ENCODE measurements around the gene MBD5.
A peak's percentile ranks its signal among the peaks of the same experiment; 100 is the strongest.

The MBD5 gene

DNA sequence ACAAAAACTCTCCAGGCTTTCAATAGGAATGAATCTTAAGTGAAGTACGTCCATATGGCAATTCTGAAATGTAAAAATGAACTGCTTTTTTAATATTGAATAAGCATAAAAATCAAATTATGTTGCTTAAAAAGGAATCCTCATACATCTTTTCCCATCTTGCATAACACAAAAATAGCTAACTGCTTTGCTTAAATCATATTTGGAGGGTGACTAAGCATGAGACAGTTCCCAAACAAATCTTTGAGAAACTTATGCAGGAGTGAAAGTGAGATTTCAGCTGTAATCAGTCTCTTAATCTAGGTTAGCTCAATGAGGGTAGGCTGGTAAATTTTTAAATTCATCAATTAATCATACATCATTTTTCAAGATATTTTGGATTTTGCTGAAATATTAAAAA is 111.5 kb downstream of the MBD5 start:
- peak in 1 of 2 donors; percentile 15 for DNase-seq

GRCh38 chr2:148135705-148136104 is 114.8 kb downstream of the MBD5 start:
- no peak for DNase-seq

- no peak for DNase-seq
Observed at GRCh38 chr2:148136441-148136840, 115.5 kb downstream of the MBD5 start.

DNA sequence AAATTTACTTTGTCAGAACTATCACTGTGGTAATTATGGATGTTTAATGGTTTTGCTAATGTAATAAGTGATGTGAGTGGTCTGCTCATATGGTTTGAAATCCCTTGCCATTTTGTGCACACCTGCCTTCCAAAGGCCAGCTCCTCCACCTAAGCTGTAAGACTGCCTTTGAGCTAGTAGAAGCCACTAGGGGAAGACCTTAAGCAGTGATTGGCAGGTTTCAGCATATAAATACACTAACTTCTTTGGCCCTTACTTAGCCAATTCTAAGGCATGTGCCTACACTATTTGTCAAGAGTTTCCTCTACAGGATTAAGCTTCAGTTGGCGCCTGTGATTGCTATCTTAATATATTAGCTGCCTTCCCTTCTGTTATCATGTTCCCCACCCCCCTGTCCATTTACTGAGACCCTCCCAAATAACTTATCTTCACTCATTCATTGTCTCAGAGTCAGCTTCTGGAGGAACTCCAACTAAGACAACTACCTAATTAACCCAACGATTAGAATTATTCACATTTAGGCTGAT is 141.1 kb downstream of the MBD5 start:
- DNase-seq = no peak

GRCh38 chr2:148162871-148163270 is 142.0 kb downstream of the MBD5 start:
- DNase-seq = no peak

DNA sequence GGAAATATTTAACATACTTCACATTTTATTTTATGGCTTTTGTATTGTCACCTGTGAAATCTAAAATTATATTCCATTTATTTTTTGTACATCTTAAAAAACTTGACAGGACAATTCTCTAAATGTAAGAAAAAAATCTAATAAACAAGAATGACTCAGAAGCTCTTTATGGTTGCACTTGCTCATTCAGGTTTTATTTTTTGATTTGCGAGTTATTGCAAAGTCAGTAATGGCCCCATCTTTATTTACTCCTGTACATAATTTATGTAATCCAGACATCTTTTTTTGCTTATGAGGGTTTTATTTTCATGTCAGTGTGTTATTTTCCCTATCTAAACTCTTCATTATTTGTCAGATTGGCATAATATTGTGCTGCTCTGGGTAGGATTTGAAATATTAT is 145.1 kb downstream of the MBD5 start:
- no peak for DNase-seq

- no peak for DNase-seq
Observed at GRCh38 chr2:148167241-148167766, 146.4 kb downstream of the MBD5 start.

DNA sequence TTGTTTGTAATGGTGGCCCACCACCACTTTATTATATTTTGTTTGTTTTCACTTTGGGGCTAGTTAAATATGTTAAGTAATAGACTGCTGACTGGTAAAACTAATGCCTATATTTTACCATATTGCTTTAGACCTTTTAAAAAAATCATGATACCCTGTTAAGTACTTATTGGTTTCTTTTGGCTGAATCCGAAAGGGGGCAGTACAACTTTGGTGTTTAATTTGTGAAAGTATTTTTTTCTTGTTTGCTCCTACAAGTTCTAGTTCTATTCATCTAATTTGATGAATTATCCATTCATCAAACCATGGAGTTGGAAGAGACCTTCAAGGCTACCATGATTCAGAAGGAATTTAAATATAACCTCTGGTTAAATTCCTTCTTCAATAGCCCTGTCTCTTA is 147.0 kb downstream of the MBD5 start:
- no peak for DNase-seq

DNA sequence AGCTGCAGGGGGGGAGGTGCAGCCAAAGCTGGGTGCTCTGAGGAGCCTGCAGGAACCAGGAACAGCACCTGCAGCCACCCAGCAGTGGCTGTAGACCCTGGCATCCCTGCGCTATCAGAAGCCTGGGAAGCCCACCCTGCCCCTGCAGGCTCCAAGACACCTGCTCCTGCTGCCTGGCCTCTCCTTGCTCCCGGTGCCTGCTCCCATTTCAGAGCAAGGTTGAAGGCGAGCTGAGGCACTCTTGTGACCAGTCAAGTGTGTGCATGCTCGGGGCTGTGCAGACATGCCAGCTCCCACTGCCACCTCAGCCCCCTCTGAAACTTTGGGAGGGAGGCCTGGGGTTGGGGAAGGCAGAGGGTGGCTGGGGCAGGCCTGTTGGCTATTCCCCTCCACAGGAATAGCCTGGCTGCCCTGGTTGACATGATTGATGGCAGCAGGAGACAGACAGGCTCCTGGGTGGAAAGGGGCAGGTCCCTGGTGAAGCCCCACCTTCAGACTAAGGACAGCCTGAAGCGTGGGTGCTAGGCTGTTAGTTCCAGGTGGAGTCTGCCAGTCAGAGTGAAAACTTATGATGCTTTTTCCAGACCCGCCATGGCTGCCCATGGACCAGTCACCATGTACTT is 151.4 kb downstream of the MBD5 start:
- no peak for DNase-seq

DNA sequence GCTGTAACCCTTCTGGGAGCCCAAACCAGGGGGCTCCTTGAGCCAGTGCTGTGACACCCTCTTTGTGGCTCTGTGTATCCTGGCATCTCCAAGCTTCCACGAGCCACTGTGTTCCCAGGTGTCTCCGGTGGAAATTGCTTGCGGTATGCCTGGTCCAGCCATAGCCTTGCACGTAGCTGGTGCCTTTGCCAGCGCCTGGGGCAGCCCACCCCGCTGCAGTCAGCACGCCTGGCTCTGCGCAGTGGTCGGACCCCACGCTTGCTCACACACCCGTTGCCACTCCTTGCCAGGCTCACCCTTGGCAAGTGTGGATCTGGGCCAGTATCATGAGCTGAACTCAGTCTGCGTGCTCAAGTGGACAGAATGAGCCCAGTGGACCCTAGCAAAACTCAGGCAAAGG is 152.3 kb downstream of the MBD5 start:
- DNase-seq = no peak

GRCh38 chr2:148177559-148177958 is 156.7 kb downstream of the MBD5 start:
- DNase-seq = no peak

DNA sequence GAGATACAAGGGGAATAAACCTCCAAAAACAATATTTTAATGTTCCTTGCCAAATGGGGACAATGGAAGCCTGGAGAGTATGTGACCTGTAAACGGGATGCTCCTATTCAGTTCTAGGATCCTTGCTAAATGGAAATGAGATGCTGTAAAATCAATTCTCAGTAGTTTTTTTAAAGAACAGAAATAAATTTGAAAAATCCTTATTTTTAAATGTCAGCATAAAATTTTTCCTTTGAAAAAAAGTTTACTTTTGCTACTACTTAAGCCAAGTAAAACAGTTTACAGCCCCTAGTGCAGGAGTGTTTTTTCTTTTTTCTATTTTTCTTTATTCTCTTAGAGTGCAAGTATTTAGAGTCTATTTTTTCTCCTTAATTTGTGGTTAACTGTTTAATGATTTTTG is 158.8 kb downstream of the MBD5 start:
- no peak for DNase-seq

DNA sequence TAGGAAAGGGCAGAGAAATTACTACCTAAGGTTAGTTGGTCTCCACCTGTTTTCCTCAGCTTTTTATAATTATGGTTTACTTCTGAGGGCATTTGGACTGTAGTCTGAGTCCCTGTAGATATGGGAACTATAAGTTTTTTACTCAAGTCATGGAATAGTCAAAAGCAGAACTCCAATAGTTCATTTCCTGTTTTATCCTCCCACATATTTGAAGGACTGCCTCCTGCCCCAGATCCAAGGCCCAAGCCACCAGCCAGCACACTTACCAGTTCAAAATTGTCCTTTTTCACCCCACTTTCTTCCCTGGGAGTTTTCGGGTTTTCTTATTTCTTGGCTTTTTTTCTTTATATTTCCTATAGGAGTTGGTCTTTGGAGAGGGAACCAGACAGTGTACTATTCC is 164.1 kb downstream of the MBD5 start:
- DNase-seq = peak; percentile 53 to 68

GRCh38 chr2:148194882-148195281 is 174.0 kb downstream of the MBD5 start:
- no peak for DNase-seq

GRCh38 chr2:148201075-148202004 is 180.4 kb downstream of the MBD5 start:
- peak in 1 of 2 donors; percentile 14 for DNase-seq

DNA sequence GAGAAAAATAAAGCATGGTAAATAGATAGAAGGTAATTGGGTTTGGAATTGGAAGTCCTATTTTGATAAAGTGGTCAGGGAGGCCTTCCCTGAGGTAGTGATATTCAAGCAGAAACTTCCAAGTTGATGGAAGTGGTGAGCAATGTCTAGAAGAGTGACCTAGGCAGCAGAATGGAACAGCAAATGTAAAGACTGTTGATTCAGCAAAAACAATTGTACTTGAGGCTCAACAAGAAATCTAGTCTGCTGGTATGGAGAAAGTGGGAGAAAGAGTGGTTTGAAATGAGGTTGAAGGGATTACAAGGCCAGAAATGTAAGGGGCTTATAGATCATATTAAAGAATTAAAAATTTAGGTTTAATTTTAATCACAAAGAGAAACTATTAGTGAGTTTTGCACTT is 181.3 kb downstream of the MBD5 start:
- no peak for DNase-seq

DNA sequence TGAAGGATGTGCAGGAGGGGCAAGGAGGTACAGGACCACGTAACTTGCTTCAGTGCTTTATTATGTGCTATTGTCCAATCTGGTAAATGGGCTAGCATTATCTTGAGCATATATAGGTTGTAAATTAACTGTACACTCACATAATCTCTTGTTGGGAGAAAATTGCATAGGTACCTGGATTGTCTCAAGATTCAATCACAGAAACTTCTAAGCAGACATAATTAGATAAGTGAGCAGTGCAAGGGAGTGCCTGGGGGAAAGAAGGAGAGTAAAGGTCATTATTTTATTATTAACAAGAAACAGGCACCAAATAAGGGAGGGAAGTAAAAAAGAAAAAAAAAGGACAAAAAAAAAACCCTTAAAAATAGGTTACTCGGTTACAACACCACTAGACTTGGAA is 186.2 kb downstream of the MBD5 start:
- DNase-seq = no peak

DNA sequence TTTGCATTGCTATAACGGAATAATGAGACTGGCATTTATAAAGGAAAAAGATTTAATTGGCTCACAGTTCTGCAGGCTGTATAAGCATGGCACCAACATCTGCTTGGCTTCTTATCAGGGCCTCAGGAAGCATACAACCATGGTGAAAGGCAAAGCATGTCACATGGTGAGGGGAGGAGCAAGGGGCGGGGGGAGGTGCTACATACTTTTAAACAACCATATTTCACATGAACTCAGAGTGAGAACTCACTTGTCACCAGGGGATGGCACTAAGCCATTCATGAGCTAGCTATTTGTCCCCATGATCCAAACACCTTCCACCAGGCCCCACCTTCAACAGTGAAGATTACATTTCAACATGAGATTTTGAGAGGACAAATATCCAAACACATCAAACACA is 188.7 kb downstream of the MBD5 start:
- no peak for DNase-seq

GRCh38 chr2:148218326-148219075 is 197.6 kb downstream of the MBD5 start:
- DNase-seq = no peak

- DNase-seq = no peak
Observed at GRCh38 chr2:148221166-148221565, 200.3 kb downstream of the MBD5 start.

DNA sequence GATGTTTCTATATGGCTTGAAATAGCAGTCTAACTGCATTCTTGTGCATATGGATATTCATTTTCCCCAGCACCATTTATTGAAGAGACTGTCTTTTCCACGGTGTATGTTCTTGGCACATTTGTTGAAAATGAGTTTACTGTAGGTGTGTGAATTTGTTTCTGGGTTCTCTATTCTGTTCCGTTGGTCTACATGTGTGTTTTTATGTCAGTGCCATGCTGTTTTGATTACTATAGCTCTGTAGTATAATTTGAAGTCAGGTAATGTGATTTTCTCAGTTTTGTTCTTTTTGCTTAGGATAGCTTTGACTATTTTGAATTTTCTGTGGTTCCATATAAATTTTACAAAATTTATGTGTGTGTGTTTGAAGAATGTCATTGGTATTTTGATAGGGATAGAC is 201.0 kb downstream of the MBD5 start:
- DNase-seq = no peak

DNA sequence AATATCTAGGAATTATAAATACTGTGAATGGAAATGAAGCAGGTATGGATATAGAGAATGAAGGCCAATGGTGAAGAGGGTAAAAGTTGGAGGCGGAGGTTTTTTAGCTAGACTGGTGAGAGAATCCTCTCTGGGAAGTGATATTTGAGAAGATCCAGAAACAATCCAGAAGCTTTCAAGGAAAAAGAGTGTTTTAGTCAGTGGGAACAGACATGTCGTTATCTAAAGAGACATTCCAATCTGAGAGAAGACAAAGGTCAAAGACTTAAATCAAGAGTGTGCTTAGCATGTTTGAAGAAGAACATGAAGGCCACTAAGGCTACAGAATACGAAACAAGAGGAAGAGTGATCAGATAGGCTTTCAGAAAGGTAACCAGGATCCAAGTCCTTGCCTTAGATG is 211.0 kb downstream of the MBD5 start:
- no peak for DNase-seq

DNA sequence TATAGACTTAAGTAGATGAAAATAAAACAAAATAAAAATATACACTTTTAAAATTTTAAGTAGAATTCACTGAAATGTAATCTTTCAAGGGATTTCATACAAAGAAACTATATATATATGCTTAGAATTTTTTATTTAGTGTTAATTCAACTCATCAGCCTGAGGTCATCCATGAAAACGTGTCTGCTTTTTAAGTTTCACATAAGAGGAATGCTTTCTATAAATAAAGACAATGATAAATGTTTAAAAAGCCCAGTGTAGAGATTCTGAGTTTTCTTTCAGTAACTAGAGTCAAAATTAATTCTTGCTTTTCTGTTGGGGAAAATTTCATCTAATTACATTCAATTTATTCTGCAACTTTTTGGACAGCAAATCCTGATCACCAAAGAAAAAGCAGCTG is 213.3 kb downstream of the MBD5 start:
- no peak for DNase-seq

Measured in inflammatory macrophage treated with lipopolysaccharide for 1 hour (primary cell).